ENCODE measurements around the gene MTF2.

MTF2 gene

DNA sequence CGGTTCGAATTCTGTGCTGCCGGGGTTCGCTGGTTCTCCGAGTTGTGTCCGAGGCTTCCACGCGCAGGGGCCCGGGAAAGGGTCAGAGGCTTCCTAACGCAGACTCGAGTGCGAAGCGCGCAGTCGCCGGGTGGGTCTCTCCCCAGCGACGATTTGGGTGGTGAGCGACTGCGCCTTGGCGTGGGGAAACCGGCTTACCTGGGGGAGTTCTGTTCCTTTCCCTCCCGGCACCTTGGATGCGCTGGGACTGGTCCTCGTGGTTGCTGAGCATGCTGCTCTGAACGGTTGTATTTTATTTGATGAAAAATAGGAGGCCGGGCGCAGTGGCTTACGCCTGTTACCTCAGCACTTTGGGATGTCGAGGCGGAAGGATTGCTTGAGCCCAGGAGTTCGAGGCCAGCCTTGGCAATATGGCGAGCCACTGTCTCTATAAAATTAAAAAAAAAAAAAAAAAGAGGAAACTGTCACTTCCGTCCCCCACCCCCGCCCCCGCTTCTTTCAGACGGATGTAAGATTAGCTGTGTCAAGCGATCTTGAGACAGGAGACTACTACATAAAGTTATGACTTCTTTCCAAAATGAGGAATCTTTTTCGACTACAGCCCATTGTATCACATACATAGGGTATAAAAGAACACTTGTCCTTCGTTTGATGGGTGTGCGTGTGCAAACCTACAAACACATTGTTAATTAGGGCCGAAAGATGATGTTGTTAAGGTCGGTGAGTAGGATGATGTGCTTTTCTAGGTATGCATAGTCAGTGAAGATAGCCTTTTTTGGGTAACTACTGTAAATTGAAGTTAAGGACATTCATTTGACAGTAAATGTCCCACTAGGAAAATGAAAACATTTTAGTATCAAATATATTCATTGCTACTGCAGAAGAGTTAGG lies 101.9 kb downstream of the MTF2 start, which contains the start of gene CCDC18:
Gene CCDC18, plus strand, starts transcription at position 2 of the 891 bp plus-strand sequence. CDS start 2,638 bp downstream, outside the sequence.
- peak; percentile 33 for DNase-seq (ENCODE audit: low spot score)
- no peak for FAIRE-seq

DNA sequence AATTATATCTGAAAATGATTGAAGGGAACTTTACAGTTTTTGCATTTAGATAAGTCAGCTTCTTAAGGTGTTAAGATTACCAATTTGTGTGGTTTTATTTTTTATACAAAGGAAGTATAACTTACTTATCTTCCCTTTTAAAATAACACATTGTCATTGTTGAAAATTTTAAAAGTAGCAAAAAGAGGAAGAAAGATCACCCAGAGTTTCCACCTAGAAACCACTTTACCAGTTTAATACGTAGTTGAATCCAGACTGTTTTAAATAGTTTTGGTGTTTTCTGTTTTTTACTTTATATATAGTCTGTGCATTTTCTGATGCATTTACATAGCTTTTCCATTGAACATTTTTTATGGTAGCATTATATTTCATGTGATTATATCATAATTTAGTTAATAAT lies 107.6 kb downstream of the MTF2 start:
- FAIRE-seq: peak; percentile 7
- DNase-seq (ENCODE audit: low spot score): no peak

All from RCC 7860 (cell line).